ENCODE results near the gene AAR2. TPM values are rescaled to one million over a fixed set of nuclear protein-coding genes. Genes with fewer than 3 reads are reported as not detected.

AAR2 gene
- total RNA-seq, 4 donors from 2014 or later = 25.5 to 33.3 (median 29.9) TPM

- Histone ChIP-seq H3K27me3 (no peaks in the 10 kb centered on the region), H3K9me3 (no peaks in the 10 kb centered on the region), H3K4me3 (replicated peaks in 1 of 3) (no peak overlapping the region), H3K36me3 (no peaks in the 10 kb centered on the region), H3K27ac (no peak overlapping the region), H3K4me1 (no peaks in the 10 kb centered on the region)
- intact Hi-C loops (cut with DNase I) = no loop called here
- no peak for DNase-seq
- WGBS, 2 donors = 85 to 87% methylated on average over 6 of the region's 6 CpGs
- TF ChIP-seq, protein P1, sequence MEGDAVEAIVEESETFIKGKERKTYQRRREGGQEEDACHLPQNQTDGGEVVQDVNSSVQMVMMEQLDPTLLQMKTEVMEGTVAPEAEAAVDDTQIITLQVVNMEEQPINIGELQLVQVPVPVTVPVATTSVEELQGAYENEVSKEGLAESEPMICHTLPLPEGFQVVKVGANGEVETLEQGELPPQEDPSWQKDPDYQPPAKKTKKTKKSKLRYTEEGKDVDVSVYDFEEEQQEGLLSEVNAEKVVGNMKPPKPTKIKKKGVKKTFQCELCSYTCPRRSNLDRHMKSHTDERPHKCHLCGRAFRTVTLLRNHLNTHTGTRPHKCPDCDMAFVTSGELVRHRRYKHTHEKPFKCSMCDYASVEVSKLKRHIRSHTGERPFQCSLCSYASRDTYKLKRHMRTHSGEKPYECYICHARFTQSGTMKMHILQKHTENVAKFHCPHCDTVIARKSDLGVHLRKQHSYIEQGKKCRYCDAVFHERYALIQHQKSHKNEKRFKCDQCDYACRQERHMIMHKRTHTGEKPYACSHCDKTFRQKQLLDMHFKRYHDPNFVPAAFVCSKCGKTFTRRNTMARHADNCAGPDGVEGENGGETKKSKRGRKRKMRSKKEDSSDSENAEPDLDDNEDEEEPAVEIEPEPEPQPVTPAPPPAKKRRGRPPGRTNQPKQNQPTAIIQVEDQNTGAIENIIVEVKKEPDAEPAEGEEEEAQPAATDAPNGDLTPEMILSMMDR (IDR thresholded peaks at IDR 0.05) = no peak
- TF ChIP-seq POLR2A (IDR thresholded peaks at IDR 0.05) = no peak
These were observed 7.5 kb upstream of the AAR2 start for GRCh38 chr20:36228770-36229169.

DNA sequence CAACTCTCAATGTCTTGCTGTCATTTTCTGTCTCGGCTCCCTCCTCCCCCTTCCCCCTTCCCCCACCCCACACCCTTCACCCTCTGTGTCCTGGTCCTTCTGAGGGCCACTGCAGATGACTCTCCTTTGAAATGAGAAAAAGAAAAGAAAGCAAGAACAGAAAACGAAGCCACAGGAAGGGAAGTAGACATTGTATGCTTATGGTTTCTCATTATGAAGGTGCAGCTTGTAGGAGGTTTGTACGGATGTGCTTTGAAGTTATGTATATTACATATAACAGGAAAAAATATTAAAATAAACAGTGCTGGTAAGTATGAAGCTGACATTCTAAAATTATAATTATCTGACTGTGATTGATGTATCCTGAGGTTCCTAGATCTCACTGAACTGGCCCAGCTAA is 6.3 kb upstream of the AAR2 start:
- H3K27me3 ChIP-seq = no peaks in the 10 kb centered on the region
- H3K4me3 ChIP-seq (replicated peaks in 1 of 3) = no peak overlapping the region
- H3K36me3 ChIP-seq = no peaks in the 10 kb centered on the region
- WGBS, 2 donors = 66 to 69% methylated on average over 3 of the region's 3 CpGs
- intact Hi-C loops (cut with DNase I) = no loop called here
- TF ChIP-seq, protein P1 (IDR thresholded peaks at IDR 0.05) = no peak
- H3K9me3 ChIP-seq = no peaks in the 10 kb centered on the region
- no peak for DNase-seq
- H3K27ac ChIP-seq = no peak overlapping the region
- no peaks in the 10 kb centered on the region for H3K4me1 ChIP-seq

DNA sequence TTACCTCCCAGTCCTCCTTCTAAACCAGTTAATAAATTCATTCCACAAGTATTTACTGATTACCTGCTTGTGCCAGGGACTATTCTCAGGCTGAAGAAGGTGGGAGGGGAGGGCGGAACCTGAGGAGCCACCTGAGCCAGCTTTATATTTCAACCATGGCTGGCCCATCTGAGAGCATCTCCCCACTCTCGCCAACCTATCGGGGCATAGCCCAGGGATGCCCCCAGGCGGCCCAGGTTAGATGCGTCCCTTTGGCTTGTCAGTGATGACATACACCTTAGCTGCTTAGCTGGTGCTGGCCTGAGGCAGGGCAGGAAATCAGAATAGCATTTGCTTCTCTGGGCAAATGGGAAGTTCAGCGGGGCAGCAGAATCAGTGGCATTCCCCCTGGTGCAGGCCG is 4.9 kb upstream of the AAR2 start:
- TF ChIP-seq POLR2A (IDR thresholded peaks at IDR 0.05) = no peak
- TF ChIP-seq, protein P1 (IDR thresholded peaks at IDR 0.05) = no peak
- Histone ChIP-seq H3K9me3 (no peaks in the 10 kb centered on the region), H3K4me3 (replicated peaks in 1 of 3) (no peak overlapping the region), H3K27me3 (no peaks in the 10 kb centered on the region), H3K27ac (no peak overlapping the region), H3K4me1 (peaks cover 4% of the 10 kb centered on the region in 2 donors), H3K36me3 (no peaks in the 10 kb centered on the region)
- DNase-seq = no peak
- 96 to 97% methylated on average over 7 of the region's 7 CpGs for WGBS, 2 donors
- intact Hi-C loops (cut with DNase I) = no loop called here

DNA sequence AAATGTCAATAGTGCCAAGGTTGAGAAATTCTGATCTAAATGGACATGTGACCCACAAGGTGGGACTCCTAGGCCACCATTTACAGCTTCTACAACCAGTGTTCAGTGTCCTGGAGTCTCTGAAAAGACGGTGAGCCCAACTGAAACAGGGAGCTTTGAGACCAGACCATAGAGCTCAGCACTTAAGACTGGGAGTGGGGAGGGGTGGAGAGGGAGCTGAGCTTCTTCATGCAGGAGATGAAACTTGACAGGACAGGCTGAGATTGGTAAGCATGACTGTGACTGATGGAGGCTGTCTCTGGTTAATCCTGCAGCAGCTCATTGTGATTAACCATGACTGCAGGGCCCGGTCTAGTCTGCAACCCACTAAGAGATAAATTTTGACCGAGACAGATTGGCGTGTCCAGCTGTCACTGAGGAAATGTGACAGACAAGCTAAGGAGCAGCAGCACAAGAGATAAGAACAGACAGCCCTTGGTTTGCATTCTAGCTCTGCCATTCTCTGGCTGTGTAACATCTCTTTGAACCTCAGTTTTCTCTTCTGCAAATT is 1.4 kb upstream of the AAR2 start:
- Histone ChIP-seq H3K4me3 (replicated peaks in 1 of 3) (no peak overlapping the region), H3K27me3 (no peaks in the 10 kb centered on the region), H3K9me3 (no peaks in the 10 kb centered on the region), H3K36me3 (peaks cover 0 to 2% of the 10 kb centered on the region in 2 donors), H3K4me1 (peaks cover 4 to 20% of the 10 kb centered on the region in 2 donors), H3K27ac (no peak overlapping the region)
- DNase-seq = no peak
- WGBS, 2 donors = 85 to 89% methylated on average over 4 of the region's 4 CpGs
- TF ChIP-seq, protein P1 (IDR thresholded peaks at IDR 0.05) = no peak
- no peak for TF ChIP-seq POLR2A (IDR thresholded peaks at IDR 0.05)
- intact Hi-C loops (cut with DNase I) = no loop called here

GRCh38 chr20:36236786-36237121 is 476 bp downstream of the AAR2 start:
- Histone ChIP-seq H3K4me1 (peaks cover 4 to 20% of the 10 kb centered on the region in 2 donors), H3K9me3 (no peaks in the 10 kb centered on the region), H3K27ac (peak overlapping the region; percentile 48 to 75 (median 58)), H3K4me3 (replicated peaks in 1 of 3) (peak overlapping the region; percentile 65 to 97 (median 77)), H3K27me3 (no peaks in the 10 kb centered on the region), H3K36me3 (peaks cover 7 to 19% of the 10 kb centered on the region in 2 donors)
- WGBS, 2 donors = 1 to 3% methylated on average over 6 of the region's 6 CpGs
- TF ChIP-seq, protein P1 (IDR thresholded peaks at IDR 0.05) = no peak
- TF ChIP-seq POLR2A (IDR thresholded peaks at IDR 0.05) = no peak
- intact Hi-C loops (cut with DNase I) = no loop called here
- no peak for DNase-seq
